Measurements from ENCODE around the gene RSPO3.

RSPO3 gene

DNA sequence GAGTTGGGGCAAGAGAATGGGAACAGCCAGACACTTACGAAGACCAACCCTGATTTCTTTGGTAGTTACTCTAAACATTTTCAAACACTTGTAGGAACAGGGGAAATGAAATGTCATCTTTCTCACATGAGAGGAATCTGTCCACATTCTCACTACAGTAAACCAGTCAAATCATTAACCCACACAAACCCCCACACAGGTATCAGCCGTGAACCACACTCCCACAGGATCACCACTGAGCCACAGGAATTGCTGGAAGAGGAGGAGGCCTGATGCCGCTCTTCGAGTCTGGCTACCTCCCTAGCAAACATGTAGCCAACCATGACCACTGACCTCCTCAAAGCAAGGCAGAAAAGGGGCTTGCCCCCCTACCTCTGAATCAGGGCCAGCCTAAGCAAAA lies 6.9 kb upstream of the RSPO3 start:
- DNase-seq (ENCODE audit: low read depth in 2 of 2) = no peak

DNA sequence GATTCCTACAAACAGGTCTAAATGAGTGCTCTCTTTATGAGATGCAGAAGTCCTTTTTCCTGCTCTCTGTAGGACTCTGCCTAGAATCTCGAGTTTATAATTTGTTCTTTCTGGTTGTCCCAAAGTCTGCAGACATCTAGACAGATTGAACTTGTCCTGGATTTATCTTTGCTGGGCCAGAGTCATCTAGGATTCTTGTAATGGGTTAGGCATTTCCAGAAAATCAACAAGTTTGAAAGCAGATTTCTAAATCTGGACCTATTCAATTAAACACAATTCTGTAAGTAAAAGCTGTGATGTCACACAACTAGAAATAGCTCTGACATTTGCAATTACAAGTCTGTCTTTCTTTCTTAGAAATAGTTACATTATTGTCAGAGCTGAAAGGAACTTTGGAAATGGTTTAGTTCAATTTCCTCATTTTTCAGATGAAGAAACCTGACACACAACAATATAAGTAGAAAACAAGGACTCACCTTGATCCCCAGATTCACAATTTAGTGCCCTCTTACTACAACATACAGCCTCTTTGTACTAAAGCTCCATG lies 4.2 kb upstream of the RSPO3 start:
- no peak for DNase-seq (ENCODE audit: low read depth in 2 of 2)

DNA sequence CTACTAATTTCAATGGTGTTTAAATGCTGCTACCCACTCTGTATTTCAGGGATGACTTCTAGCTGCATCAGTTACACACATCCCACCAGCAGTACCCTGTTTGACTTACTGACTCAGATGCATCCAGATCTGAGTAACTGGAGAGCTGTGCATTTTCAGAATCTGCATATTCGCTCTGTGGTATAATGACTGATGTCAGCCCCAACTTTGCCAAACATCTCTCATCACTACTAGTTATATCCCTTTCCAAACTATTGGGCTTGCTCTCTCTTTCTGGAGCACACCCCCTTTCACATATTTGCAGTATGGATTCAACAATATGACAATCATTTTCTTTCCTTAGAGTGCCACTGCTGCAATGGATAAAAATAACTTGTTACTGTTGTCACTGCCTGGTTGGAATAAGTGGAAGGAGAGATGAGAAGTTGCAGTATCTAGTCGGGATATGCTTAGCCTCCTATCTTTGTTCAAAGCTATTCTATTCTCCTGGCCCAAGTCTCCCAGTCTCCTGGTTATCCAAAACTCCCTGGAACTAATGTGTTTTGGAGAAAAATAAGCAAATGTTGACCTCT lies 3.3 kb upstream of the RSPO3 start:
- no peak for DNase-seq (ENCODE audit: low read depth in 2 of 2)

DNA sequence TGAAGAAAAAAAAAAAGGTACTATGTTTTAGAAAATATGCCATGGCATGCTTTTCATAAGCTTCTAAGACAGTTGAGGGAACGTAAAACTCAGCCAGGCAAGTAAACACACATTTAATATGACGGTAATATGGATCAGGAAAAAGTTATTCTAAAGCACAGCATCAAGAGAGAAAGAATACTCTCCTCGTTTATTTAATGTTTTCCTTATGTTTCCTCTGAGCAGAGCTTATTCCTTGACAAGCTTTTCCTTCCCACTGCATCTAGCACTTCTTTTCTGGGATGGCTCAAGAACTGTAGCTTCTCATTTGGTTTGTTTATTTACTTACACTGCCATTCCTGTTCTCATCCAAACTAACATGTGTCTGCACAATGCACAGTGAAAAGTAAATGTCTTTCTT lies 2.7 kb upstream of the RSPO3 start:
- no peak for DNase-seq (ENCODE audit: low read depth in 2 of 2)

DNA sequence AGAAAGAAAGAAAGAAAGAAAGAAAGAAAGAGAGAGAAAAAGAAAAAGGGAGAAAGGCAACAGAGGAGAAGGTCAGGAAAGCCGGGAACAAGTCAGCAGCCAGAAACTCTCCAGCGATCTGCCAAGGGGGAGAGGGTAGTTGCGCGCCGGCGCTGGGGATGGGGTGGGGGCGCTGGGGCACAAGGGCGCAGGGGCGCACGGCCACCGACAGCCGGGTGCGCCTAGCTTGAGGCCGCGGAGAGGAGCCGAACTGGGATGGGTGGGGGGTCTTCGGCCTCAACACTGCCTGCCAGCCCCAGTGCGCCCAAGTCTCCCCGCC lies 533 bp upstream of the RSPO3 start:
- DNase-seq (ENCODE audit: low read depth in 2 of 2) = no peak

DNA sequence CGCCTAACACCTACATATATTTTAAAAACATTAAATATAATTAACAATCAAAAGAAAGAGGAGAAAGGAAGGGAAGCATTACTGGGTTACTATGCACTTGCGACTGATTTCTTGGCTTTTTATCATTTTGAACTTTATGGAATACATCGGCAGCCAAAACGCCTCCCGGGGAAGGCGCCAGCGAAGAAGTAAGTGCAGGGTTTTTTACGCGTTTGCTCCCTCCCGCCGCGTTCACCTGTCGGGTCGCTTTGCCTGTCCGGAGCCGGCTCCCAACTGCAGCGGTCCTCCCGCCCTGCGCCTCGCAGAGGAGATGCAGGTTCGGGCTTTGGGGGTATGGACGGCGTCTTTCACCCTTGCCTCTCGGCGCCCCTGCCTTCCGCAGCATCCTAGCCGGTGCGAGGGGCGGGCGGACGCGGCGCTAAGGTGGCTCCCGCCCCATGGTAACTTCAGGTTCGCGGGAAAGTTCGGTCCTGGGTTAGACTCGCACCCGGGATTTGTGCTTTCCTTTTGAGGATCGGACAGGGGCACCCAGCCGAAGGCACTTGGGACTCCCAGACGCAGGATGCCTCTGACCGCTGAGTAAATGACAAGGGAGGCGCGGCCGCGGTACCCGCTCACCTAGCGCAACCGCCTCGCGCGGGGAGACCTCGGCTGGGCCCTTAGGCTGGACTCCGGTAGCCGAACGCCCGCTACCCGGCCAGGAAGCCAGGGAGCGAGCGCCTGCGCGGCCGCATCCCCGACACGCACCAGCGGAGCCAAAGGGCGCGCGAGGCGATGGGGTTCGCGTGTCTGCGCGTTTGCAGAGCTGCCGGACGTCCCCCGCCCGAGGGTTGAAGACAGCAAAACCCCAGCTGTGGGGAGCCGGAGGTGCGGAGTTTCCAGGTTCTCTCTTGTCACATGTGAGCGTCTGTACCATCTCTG lies 891 bp downstream of the RSPO3 start:
- DNase-seq (ENCODE audit: low read depth in 2 of 2) = no peak

DNA sequence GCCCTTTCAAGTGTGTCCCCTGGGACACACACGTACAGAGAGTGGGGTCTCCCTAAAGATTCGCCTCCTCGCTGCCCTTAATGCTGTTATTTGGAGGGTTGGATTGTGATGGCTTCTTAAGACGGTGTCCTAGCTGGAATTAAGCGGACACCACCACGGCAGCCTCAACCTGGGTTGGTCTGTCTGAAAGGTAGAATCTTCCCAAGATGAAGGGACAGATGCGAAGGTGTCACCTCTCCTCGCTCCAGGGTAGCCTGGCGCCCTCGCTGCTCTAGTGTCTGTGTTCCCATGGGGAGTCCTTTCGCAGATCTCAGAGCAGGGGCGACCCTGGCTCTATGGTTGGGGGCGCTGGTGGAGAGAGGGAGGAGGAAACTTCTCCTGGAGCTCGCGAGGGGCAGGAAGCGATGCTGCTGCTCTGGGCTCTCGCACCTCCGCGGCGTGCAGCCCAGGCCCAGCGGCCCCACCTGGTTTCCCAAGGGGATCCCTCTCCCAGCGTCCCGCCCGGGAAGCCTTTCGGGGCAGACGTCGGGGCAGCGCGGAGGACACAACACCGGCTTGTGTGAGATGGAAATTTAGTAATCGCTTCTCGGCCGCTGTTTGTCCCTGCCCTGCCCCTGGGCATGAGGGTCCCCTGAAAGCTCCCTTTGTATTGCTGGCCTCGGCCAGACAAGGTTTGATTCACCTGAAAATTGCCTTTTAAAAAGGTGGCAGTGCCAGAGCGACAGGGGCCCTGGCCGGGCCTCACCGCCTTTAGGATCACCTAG lies 1.7 kb downstream of the RSPO3 start:
- DNase-seq (ENCODE audit: low read depth in 2 of 2) = no peak

DNA sequence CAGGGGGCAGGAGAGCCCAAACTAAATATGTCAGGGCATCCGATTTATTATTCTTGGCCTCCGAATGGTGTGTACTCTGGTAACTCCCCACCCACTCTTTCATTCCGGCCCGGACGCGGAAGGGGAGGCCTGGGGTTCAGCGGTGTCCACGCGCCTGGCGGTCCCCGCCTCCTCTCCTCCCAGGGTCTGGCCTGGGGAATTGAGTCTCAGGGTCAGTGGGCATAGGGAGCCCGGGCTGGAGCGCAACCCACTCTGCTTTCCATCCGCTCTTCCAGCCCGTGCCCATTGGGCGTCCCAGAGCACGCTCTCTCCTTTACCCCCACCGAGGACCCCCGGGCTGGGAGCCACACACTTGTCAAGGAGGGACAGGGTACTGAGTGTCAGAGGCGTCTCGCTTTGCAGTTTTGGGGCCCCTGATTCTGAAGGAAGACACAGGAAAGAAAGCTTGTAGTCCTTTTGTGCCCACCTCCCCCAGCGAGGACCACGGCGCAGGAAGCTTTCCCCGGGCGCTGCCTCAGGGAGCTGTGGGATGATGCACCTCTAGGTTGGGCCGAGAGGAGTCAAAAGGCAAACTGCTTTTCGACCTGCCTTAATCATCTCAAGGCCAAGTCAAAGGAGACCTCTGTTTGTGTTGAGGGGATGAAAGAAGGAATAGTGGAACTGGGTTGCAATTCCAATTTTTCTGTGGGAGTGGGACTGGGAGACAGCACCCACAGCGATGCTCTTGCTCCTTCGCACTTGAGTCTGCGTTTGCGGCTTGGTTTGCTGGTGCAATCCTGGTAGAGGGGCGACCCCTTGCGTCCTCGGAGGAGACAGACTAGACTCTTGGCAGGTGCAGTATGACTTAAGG lies 2.5 kb downstream of the RSPO3 start:
- DNase-seq (ENCODE audit: low read depth in 2 of 2) = no peak

DNA sequence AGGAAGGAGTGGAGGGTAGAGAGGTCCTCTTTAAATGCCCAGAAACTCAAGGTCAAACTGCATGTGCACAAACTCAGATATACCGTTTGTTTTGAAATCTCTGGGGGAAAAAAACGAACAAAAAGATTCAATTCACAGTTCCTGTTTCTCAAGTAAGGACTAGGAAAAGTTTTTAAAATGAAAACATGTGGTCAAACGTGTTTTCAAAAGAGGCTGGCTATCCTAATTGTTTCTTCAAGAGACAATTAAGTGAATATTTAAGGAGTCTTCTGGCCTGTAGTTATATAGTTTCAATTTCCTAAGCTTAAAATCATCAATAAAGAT lies 3.1 kb downstream of the RSPO3 start:
- DNase-seq (ENCODE audit: low read depth in 2 of 2) = no peak

DNA sequence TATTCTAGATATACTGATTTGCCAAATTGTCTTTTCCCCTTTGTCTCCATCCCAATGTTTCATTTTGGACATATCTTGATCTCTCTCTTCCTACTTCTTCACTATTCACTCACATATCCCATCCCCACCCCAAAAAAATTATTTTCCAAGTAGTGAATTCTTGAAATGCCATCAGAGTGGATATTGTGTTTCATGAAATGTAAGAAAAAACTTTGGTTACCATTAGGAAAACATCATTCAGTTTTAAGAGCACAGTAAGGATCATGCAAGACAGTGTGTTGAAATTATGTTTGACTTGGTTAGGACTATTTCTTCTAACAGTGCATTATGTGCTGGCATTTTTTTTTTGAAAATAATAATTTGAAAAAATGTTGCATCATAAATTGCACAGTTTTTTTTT lies 5.7 kb downstream of the RSPO3 start:
- DNase-seq (ENCODE audit: low read depth in 2 of 2) = no peak

DNA sequence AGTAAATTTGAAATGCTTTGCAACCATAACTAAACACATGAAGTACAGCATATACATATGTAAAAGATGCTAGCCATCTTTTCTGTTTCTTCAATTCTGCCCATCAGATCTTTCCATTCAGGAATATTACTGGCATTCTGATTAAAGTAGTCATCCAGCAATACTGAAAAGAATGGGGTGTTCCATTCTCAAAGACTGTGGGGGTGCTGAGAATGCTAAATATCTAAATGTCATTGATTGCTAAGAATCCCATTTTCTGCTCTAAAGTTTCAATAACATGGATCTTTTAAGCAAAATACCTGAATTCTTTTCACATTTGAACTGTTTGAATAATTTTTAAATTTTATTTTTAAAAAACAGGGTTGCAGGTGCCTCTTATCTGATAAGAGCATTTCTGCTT lies 6.2 kb downstream of the RSPO3 start:
- no peak for DNase-seq (ENCODE audit: low read depth in 2 of 2)

DNA sequence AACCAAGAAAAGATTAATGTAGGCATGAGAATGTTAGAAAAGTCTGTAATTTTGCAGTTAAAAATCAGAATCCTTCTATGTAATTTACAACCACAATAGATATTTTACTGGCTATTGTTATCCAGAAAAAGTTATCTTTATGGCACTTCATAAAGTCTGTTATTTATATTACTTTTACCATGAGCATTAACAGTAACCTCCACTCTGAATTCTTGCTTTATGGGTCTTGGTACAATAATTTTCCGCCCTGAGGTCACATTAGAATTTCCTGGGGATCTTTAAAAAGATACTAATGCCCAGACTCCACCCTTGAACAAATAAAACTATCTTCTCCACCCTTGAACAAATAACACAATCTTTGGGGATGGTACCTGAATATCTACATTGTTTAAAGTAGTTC lies 9.6 kb downstream of the RSPO3 start:
- DNase-seq (ENCODE audit: low read depth in 2 of 2) = no peak

DNA sequence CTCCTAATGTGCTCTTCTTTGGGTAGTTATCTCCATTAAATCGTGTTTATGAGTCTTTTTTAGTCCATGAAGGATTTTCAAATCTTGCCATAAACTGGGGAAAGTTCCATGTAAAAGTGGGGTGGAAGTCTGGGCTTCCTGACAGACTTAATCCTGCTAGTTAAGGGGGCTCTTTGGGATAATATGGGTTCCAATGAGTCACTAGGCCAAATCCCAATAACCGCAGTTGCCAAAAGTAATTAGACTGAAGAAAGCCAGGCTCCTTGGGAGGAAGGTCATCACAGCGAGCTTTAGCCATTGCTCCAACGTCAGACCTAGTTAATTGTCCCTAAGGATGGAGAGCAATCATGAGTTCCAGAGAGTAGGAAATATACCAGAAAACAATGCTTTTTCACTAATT lies 10.8 kb downstream of the RSPO3 start:
- no peak for DNase-seq (ENCODE audit: low read depth in 2 of 2)

DNA sequence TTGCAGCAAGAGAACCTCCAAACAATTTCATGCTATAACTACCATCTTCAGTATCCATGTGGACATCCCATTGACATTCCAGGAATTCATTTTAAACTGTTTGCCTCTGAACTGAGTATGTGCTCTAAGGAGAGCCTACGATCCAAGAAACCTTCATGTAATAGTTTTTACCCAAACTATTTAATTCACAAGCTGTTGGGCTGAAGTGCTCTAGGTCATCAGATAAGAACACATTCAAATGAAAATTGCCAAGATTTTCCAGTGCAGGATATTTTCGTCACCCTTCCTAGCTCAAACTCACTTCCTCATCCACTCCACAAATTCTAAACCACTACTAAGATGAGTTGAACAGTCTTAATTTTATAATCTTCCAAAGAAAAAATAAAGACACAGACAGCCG lies 12.8 kb downstream of the RSPO3 start:
- no peak for DNase-seq (ENCODE audit: low read depth in 2 of 2)

DNA sequence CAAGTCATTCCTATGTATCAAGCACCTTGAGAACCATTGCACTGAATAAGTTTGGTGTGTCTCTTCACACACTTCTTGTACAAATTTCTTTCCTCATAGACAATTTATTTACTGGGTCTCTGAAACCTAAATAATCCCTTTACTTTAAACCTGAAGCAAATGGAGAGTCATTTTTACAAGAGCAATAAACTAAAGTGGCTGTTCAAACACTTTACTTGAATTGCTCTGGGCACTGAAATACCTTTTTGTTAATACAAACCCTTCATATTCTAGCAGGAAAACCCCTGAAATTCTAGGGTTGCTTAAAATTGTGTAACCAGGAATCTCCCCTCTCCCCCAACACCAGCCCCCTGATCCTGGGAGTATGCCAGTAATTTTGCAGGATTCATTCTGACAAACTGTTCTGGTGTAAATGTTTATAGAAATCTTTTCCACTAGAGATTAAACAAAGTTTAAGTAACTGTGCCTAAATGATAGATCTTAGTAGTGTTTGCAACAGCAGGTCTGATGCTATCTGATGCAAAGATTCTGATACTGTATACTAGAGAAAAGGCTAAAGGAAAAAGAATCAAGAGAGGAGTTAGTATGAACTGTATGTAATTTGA lies 13.4 kb downstream of the RSPO3 start:
- DNase-seq (ENCODE audit: low read depth in 2 of 2) = no peak

DNA sequence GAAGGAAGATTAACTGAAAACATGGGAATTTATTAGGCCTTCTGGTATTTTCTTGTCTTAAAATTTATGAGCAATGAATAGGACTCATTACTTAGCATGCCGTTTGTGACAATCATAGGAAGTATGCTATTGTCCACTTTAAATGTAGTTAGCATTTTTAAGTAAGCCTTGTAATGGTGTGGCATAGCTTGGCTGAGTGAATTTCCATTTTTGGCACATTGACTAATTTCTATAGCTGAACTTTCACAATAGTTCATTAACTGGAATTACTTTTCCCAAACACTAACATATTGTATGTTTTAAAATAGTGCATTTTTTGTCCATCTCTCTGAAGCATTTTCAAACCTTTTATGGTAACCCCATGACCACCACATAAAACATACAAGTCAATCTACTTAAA lies 15.7 kb downstream of the RSPO3 start:
- DNase-seq (ENCODE audit: low read depth in 2 of 2) = no peak

DNA sequence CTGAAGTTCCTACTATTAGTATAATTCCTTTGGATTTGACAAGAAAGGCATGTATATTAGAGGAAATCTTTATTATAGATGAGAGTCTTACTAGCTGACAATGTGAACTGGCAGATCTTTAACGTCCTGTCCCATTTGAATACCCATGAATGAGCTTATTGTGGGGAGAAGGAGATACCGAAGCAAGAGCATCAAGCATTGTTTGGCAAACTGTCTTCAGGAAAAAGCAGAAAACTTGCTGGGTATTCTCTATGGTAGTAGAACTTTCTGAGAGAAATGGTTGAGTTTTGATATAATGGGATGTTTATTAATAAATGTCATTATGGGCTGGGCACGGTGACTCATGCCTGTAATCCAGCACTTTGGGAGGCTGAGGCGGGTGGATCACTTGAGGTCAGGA lies 18.3 kb downstream of the RSPO3 start:
- DNase-seq (ENCODE audit: low read depth in 2 of 2) = no peak

DNA sequence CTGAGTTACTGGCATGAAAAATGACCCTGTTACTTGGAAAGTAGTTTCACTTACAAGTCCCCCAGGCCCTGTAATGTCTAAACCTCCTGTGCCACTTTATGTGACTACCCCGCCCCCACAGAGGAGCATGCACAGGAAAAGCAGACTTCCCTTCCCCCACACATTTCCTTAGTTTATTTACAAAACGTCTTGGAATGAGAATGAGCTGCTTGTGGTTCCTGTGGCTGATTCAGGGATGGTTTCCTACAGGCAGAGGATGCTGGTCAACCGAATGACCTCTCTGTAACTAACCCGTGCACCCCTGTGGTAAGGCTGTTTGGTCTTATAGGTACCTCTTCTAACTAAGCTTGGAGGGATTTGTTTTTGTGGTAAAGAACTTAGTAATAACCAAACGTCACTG lies 28.5 kb downstream of the RSPO3 start:
- DNase-seq (ENCODE audit: low read depth in 2 of 2) = no peak

DNA sequence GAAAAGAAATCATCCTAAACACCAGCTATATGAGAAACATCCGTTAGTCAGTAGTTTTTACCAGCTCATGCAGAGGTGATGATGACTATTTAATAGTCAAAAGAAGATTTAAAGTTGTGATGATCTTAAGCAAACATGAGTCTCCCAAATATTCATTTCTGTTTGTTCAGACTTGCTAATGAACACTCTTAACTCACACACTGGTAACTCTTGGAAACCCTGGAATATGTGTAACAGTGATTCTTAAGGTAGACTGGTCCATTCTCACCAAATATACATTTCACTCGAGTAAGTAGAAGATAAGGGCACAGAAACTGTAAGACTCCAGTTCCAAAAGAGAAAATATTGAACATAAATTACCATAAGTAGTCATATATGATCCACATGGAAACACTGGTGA lies 29.1 kb downstream of the RSPO3 start:
- no peak for DNase-seq (ENCODE audit: low read depth in 2 of 2)

DNA sequence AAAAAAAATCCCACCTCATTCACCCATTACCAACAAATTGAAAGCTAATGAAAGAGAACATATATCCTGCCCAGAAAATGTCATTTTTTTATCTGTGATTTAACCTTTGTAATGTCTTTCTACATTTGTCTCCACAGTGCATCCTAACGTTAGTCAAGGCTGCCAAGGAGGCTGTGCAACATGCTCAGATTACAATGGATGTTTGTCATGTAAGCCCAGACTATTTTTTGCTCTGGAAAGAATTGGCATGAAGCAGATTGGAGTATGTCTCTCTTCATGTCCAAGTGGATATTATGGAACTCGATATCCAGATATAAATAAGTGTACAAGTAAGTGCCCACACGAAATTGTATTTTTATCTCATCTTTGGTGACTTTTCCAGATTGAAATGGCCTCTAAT lies 30.0 kb downstream of the RSPO3 start:
- DNase-seq (ENCODE audit: low read depth in 2 of 2) = no peak

DNA sequence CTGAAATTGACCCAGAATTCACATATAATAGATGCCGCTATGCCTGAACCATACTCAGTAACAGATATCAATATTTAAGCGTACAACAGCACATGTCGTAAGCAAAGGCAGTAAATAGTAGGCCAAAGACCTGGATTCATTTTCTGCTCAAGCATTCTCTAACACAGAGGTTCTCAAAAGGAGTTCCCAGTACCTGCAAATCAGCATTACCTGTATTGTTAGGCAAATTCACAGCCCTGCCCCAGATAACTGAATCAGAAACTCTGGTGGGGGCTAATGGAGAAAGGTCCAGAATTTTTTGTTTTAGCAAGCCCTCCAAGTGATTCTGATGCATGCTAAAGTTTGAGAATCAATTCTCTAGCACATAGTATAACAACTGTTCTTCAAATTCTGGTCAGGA lies 36.0 kb downstream of the RSPO3 start:
- no peak for DNase-seq (ENCODE audit: low read depth in 2 of 2)

DNA sequence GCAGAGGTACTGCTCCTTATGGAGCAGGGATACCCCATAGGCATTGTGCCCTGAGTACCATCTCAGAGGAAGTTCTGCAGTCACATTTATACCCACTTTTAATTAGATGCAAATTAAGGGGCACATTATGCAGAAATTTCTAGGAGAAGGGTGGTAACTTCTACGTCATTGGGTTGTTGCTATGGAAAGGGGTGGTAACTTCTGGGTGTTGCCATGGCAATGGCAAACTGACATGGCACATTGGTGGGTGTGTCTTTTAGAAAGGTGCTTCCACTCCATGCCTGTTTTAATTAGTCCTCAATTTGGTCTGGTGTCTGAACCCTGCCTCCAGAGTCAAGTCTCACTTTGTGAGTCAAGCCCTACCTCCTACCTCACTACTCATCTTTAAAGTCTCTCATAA lies 42.0 kb downstream of the RSPO3 start:
- DNase-seq (ENCODE audit: low read depth in 2 of 2) = no peak
